ENCODE measurements around the gene HCAR3. TPM values are rescaled to one million over a fixed set of nuclear protein-coding genes. Genes with fewer than 3 reads are reported as not detected.

The HCAR3 gene
- total and polyA plus RNA-seq, 2 of the 13 experiments (the other 11 are each of a cell fraction or from before 2014, with no cell fraction given), result 0.11 to 12.8 TPM

DNA sequence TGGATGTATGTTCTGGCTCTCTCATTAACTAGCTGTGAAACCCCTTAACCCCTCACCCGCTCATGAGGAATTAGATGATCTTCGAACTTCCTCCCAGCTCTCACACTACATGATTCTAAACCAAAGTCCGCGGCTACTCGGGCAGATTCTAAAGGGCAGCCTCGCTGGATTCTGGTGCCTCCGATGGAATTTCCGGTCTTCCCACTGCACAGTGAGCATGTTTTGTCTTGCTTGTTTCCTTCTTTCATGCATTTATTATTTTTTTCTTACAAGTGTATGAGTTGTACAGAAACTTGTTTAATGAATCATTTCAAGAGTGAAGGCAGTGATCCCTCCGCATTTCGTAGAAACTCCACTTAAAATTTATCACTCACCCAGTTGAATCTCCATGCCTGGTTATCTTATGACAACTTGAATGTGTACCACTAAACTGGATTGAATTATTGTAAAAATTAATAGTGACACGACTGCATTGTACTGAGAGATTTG lies 4.5 kb upstream of the HCAR3 start (continued):
- TF ChIP-seq TFE3 (CRISPR knock-in tag; IDR thresholded peaks at IDR 0.05), result no peak
- TF ChIP-seq, protein P1, sequence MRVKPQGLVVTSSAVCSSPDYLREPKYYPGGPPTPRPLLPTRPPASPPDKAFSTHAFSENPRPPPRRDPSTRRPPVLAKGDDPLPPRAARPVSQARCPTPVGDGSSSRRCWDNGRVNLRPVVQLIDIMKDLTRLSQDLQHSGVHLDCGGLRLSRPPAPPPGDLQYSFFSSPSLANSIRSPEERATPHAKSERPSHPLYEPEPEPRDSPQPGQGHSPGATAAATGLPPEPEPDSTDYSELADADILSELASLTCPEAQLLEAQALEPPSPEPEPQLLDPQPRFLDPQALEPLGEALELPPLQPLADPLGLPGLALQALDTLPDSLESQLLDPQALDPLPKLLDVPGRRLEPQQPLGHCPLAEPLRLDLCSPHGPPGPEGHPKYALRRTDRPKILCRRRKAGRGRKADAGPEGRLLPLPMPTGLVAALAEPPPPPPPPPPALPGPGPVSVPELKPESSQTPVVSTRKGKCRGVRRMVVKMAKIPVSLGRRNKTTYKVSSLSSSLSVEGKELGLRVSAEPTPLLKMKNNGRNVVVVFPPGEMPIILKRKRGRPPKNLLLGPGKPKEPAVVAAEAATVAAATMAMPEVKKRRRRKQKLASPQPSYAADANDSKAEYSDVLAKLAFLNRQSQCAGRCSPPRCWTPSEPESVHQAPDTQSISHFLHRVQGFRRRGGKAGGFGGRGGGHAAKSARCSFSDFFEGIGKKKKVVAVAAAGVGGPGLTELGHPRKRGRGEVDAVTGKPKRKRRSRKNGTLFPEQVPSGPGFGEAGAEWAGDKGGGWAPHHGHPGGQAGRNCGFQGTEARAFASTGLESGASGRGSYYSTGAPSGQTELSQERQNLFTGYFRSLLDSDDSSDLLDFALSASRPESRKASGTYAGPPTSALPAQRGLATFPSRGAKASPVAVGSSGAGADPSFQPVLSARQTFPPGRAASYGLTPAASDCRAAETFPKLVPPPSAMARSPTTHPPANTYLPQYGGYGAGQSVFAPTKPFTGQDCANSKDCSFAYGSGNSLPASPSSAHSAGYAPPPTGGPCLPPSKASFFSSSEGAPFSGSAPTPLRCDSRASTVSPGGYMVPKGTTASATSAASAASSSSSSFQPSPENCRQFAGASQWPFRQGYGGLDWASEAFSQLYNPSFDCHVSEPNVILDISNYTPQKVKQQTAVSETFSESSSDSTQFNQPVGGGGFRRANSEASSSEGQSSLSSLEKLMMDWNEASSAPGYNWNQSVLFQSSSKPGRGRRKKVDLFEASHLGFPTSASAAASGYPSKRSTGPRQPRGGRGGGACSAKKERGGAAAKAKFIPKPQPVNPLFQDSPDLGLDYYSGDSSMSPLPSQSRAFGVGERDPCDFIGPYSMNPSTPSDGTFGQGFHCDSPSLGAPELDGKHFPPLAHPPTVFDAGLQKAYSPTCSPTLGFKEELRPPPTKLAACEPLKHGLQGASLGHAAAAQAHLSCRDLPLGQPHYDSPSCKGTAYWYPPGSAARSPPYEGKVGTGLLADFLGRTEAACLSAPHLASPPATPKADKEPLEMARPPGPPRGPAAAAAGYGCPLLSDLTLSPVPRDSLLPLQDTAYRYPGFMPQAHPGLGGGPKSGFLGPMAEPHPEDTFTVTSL (CRISPR knock-in tag; IDR thresholded peaks at IDR 0.05; ENCODE audit: borderline replicate concordance), result peak; percentile 81; the same call in 1 of the 2 replicates
- TF ChIP-seq ZNF670 (CRISPR knock-in tag; IDR thresholded peaks at IDR 0.05; ENCODE audit: borderline replicate concordance), result peak; percentile 44; the same call in 1 of the 2 replicates
- peak; percentile 45; the same call in 1 of the 2 replicates for TF ChIP-seq ZNF614 (CRISPR knock-in tag; IDR thresholded peaks at IDR 0.05; ENCODE audit: borderline replicate concordance)
- TF ChIP-seq ARHGAP35 (CRISPR knock-in tag; IDR thresholded peaks at IDR 0.05; ENCODE audit: borderline replicate concordance), result no peak
- TF ChIP-seq TGIF2 (CRISPR knock-in tag; IDR thresholded peaks at IDR 0.05), result no peak
- TF ChIP-seq BCLAF1 (IDR thresholded peaks at IDR 0.05), result no peak
- TF ChIP-seq CSRNP1 (CRISPR knock-in tag; IDR thresholded peaks at IDR 0.05), result no peak
- TF ChIP-seq, protein P2, sequence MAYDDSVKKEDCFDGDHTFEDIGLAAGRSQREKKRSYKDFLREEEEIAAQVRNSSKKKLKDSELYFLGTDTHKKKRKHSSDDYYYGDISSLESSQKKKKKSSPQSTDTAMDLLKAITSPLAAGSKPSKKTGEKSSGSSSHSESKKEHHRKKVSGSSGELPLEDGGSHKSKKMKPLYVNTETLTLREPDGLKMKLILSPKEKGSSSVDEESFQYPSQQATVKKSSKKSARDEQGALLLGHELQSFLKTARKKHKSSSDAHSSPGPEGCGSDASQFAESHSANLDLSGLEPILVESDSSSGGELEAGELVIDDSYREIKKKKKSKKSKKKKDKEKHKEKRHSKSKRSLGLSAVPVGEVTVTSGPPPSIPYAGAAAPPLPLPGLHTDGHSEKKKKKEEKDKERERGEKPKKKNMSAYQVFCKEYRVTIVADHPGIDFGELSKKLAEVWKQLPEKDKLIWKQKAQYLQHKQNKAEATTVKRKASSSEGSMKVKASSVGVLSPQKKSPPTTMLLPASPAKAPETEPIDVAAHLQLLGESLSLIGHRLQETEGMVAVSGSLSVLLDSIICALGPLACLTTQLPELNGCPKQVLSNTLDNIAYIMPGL (CRISPR knock-in tag; IDR thresholded peaks at IDR 0.05; ENCODE audit: borderline replicate concordance in 1 of 2, low read depth in 1 of 2), result no peak
- no peak for TF ChIP-seq FOXO4 (CRISPR knock-in tag; conservative IDR thresholded peaks at IDR 0.05)
- no peak for TF ChIP-seq RFXAP (CRISPR knock-in tag; IDR thresholded peaks at IDR 0.05; ENCODE audit: borderline replicate concordance)
- no peak for TF ChIP-seq ZNF782 (CRISPR knock-in tag; IDR thresholded peaks at IDR 0.05; ENCODE audit: borderline replicate concordance)
